Tibial nerve (tissue), 3 donors: ENCODE measurements around the gene HIPK2.

Experiments
- POLR2A ChIP-seq, 2 donors: fragments of 450-650 bp; IDR thresholded peaks; one replicate each; pipeline ENCODE4 v1.6.1; 2017; ENCODE audit warnings: antibody characterized with exemption in 2 of 2, mild to moderate bottlenecking in 2 of 2, moderate library complexity in 2 of 2
- TF ChIP-seq, protein P1 (sequence below), 5 experiments: fragments of 200-600 bp in 3 of 5; fragments of 450-650 bp in 2 of 5; sonication (generic) in 3 of 5; IDR thresholded peaks; one replicate each; pipeline ENCODE4 v1.5.1; 2016 to 2019; ENCODE audit warnings: antibody characterized with exemption in 5 of 5, mild to moderate bottlenecking in 3 of 5, moderate library complexity in 2 of 5

GRCh38 chr7:139703487-139704307 is 74.1 kb downstream of the HIPK2 start:
- TF ChIP-seq, protein P1, sequence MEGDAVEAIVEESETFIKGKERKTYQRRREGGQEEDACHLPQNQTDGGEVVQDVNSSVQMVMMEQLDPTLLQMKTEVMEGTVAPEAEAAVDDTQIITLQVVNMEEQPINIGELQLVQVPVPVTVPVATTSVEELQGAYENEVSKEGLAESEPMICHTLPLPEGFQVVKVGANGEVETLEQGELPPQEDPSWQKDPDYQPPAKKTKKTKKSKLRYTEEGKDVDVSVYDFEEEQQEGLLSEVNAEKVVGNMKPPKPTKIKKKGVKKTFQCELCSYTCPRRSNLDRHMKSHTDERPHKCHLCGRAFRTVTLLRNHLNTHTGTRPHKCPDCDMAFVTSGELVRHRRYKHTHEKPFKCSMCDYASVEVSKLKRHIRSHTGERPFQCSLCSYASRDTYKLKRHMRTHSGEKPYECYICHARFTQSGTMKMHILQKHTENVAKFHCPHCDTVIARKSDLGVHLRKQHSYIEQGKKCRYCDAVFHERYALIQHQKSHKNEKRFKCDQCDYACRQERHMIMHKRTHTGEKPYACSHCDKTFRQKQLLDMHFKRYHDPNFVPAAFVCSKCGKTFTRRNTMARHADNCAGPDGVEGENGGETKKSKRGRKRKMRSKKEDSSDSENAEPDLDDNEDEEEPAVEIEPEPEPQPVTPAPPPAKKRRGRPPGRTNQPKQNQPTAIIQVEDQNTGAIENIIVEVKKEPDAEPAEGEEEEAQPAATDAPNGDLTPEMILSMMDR (IDR thresholded peaks at IDR 0.05): no peak
- TF ChIP-seq POLR2A (IDR thresholded peaks at IDR 0.05): no peak
